NT2/D1 (cell line): ENCODE results near the gene TMEM52B.
"Not testable (repeated sequence)": the region's sequence is repeated elsewhere in the genome, so short reads cannot be mapped to it uniquely, and the experiment has no call there.

ENCODE experiments used
- DNase-seq: peaks from one replicate; pipeline ENCODE4 v3.0.0-alpha.2; 2011; ENCODE audit warnings: low read depth, low spot score
- H3K27me3 ChIP-seq: 2 replicates; pipeline ENCODE4 v1.6.0; 2011; ENCODE audit warnings: mild to moderate bottlenecking; ENCODE audit not compliant: insufficient read length, insufficient read depth
- H3K36me3 ChIP-seq: 2 replicates; pipeline ENCODE4 v1.6.1; 2011; ENCODE audit warnings: mild to moderate bottlenecking, low read length, mixed read lengths; ENCODE audit not compliant: insufficient read depth, insufficient read length
- H3K4me1 ChIP-seq: 2 replicates; pipeline ENCODE4 v1.5.1; 2011; ENCODE audit not compliant: insufficient read depth, insufficient read length
- H3K4me3 ChIP-seq: 2 replicates; pipeline ENCODE4 v1.5.1; 2011; ENCODE audit warnings: low read depth; ENCODE audit not compliant: insufficient read length
- H3K9ac ChIP-seq: 2 replicates; pipeline ENCODE4 v1.6.0; 2011; ENCODE audit warnings: low read depth; ENCODE audit not compliant: insufficient read length
- H3K9me3 ChIP-seq: 2 replicates; pipeline ENCODE4 v1.5.1; 2011; ENCODE audit warnings: mild to moderate bottlenecking, low read length; ENCODE audit not compliant: insufficient read depth
- SUZ12 ChIP-seq: IDR thresholded peaks from 2 replicates; pipeline ENCODE4 v1.6.1; 2011; ENCODE audit not compliant: insufficient read length, insufficient read depth; ENCODE audit errors: extremely low read depth
- YY1 ChIP-seq: IDR thresholded peaks from 2 replicates; pipeline ENCODE4 v1.6.1; 2011; ENCODE audit not compliant: insufficient read length, insufficient read depth
- ZNF274 ChIP-seq: IDR thresholded peaks from 2 replicates; pipeline ENCODE4 v1.6.1; 2011; ENCODE audit warnings: mild to moderate bottlenecking, low read depth, low read length

Gene TMEM52B

DNA sequence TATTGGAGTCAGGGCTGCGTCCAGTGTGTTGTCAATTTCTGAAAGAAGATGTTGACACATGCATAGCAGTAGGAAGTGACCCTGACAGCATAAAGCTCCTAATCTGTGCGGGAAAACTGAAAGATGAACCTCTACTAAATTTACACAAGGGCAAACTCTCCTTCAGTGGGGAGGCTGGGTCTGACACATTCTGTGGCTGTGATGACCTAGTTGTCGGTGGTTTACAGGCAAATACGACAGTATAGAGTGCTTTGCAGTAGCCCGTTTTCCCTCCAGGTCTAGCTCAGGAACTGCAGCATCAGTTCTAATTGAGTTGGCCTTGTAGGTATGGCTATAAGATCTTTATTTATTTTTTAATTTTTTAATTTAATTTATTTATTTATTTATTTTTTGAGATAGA is 19.0 kb downstream of the TMEM52B start:
- H3K9me3 ChIP-seq: no peaks in the 10 kb centered on the region
- TF ChIP-seq SUZ12 (no peak), ZNF274 (no peak), YY1 (no peak)
- H3K9ac ChIP-seq: no peak overlapping the region
- no peak overlapping the region for H3K4me3 ChIP-seq
- no peaks in the 10 kb centered on the region for H3K4me1 ChIP-seq
- H3K27me3 ChIP-seq: no peaks in the 10 kb centered on the region
- DNase-seq: no peak
- H3K36me3 ChIP-seq: no peaks in the 10 kb centered on the region

DNA sequence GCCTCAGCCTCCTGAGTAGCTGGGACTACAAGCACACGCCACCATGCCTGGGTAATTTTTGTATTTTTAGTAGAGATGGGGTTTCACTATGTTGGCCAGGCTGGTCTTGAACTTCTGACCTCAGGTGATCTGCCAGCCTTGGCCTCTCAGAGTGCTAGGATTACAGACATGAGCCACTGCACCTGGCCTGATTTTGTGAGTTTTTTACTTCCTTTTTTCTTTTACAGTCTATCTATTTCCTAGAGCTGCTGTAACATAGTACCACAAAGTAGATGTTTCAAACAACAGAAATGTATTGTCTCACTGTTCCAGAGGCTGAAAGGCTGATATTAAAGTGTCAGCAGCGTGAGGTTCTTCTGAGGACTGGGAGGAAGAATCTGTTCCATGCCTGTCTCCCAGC is 25.7 kb downstream of the TMEM52B start:
- H3K9me3 ChIP-seq, H3K4me1 ChIP-seq, H3K9ac ChIP-seq, H3K4me3 ChIP-seq, DNase-seq, H3K27me3 ChIP-seq, H3K36me3 ChIP-seq: not testable (repeated sequence)

DNA sequence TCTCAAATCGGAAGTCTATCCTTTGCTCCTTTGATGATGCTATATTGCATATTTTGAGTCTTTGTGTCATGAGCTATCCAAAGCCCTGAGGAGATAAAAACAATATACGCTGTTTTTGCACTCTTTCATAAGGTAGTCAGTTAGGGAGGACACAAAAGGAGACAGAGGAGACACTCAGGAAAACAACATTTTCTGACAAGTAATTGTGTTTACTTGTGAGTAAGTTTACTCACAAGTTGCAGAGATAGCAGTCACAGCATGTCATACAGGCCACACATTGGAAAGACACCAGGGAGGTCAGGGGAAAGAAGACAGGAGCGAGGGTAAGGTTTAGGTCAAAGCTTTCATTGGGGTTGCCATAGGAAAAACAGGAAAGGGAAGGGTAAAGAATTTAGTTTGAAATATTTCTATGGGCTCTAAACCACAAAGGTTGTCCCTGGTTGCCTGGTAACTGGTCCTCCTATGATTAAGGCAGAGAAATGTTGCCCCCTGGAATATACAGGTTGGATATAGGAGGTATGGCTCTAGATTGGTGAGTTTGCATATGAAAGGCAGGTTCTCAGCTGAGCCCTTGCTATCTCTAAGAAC is 26.5 kb downstream of the TMEM52B start:
- no peaks in the 10 kb centered on the region for H3K36me3 ChIP-seq
- H3K9ac ChIP-seq: no peak overlapping the region
- no peak for TF ChIP-seq SUZ12
- TF ChIP-seq YY1: no peak
- no peak for TF ChIP-seq ZNF274
- DNase-seq: no peak
- no peaks in the 10 kb centered on the region for H3K9me3 ChIP-seq
- H3K27me3 ChIP-seq: no peaks in the 10 kb centered on the region
- no peak overlapping the region for H3K4me3 ChIP-seq
- H3K4me1 ChIP-seq: peaks cover 2% of the 10 kb centered on the region

DNA sequence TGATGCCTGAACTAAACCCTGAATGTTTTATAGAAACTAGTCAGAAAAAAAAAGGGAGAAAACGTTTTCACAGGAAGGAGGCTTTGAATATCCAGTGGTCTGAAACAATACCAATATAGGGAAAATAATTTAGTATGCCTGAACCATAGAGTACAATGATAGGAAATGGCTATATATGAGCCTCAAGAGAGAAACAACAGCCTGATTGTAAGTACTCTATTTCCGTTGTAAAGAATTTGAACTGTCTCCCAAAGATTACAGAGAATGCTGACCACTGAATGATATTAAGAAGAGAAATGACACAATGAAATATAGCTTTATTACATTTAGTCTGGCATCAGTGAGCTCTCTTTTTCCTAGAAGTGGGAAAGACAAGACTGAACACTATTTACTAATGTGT is 28.3 kb downstream of the TMEM52B start:
- TF ChIP-seq SUZ12: no peak
- TF ChIP-seq YY1: no peak
- no peak for TF ChIP-seq ZNF274
- DNase-seq: no peak
- Histone ChIP-seq H3K4me3 (no peak overlapping the region), H3K9me3 (no peaks in the 10 kb centered on the region), H3K4me1 (peaks cover 2% of the 10 kb centered on the region), H3K27me3 (no peaks in the 10 kb centered on the region), H3K9ac (no peak overlapping the region), H3K36me3 (no peaks in the 10 kb centered on the region)

DNA sequence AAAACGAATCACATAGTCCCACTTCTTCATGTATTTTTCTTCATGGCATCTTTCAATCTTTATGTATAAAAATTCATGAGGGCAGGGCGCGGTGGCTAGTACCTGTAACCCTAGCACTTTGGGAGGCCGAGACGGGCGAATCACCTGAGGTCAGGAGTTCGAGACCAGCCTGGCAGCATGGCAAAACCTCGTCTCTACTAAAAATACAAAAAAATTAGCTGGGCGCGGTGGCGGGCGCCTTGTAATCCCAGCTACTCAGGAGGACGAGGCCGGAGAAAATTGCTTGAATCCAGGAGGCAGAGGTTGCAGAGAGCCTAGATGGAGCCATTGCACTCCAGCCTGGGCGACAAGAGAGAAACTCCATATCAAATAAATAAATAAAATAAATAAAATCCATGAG is 31.4 kb downstream of the TMEM52B start:
- Histone ChIP-seq H3K9ac (no peak overlapping the region), H3K4me1 (no peaks in the 10 kb centered on the region), H3K4me3 (no peak overlapping the region), H3K9me3 (no peaks in the 10 kb centered on the region), H3K36me3 (no peaks in the 10 kb centered on the region), H3K27me3 (no peaks in the 10 kb centered on the region)
- no peak for TF ChIP-seq YY1
- no peak for TF ChIP-seq ZNF274
- TF ChIP-seq SUZ12: no peak
- DNase-seq: no peak

DNA sequence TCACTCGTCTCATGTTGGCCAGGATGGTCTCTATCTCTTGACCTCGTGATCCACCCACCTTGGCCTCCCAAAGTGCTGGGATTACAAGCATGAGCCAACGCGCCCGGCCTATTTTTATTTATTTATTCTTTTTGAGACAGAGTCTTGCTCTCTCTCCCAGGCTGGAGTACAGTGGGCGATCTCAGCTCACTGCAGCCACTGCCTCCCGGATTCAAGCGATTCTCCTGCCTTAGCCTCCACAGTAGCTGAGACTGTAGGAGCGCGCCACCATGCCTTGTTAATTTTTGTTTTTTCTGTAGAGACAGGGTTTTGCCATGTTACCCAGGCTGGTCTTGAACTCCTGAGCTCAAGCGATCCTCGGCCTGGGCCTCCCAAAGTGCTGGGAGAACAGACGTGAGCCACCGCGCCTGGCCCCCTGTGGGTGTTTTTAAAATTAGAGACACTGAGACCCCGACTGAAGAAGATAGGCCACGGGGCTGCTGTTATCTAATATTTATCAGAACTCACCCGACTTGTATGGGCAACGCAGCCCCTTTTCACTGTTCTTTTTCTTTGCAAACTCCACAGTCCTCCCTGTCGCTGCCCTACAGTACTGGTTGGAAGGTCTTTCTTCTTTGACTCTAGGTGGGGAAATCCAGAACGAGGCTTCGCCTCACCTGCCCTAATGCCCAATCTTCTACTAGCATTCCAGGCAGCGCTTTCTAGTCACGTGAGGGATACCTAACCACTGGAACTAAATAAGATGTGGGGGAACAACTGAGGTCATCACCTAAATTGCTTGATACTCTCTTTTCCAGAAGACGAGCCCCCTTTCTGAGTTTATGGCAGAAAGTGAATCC is 32.5 kb downstream of the TMEM52B start:
- DNase-seq: no peak
- Histone ChIP-seq H3K4me1 (no peaks in the 10 kb centered on the region), H3K36me3 (peaks cover 6% of the 10 kb centered on the region), H3K9ac (no peak overlapping the region), H3K4me3 (no peak overlapping the region), H3K27me3 (no peaks in the 10 kb centered on the region), H3K9me3 (no peaks in the 10 kb centered on the region)
- no peak for TF ChIP-seq SUZ12
- TF ChIP-seq YY1: no peak
- no peak for TF ChIP-seq ZNF274

DNA sequence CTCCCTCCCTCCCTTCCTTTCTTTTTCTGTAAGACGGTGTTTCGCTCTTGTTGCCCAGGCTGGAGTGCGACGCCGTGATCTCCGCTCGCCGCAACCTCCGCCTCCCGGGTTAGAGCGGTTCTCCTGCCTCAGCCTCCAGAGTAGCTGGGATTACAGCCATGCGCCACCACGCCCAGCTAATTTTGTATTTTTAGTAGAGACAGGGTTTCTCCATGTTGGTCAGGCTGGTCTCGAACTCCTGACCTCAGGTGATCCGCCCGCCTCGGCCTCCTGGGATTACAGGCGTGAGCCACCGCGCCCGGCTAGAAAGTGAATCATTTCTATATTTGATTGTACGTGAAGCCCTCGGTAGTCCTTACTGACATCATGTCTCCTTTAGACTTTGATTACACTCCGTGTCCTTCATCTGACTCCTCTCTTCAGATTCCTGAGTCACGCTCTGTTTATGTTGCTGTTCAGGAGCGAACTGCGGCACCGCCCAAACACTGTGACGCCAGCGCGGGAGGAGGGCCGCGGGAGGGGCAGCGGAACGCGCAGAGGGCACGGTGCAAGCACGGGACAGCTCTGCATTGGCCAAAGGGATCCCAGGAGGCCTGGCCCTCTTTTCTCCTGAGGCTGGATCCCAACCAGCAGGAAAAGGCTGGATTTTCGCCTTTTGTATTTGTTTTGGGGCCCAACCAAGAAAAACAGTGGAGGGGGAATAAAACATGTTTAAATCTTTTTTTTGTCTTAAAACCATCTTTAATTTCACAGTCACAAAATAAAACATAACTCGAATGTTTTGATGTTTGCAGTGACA is 33.3 kb downstream of the TMEM52B start:
- no peaks in the 10 kb centered on the region for H3K9me3 ChIP-seq
- H3K36me3 ChIP-seq: peaks cover 12% of the 10 kb centered on the region
- no peaks in the 10 kb centered on the region for H3K4me1 ChIP-seq
- peak overlapping the region; percentile 75 for H3K4me3 ChIP-seq
- no peaks in the 10 kb centered on the region for H3K27me3 ChIP-seq
- no peak for TF ChIP-seq YY1
- no peak for TF ChIP-seq SUZ12
- no peak for TF ChIP-seq ZNF274
- H3K9ac ChIP-seq: peak overlapping the region; percentile 78
- DNase-seq: peak; percentile 98
